Gastroesophageal sphincter (tissue), 3 donors: ENCODE measurements around the gene CTNNA2.

ENCODE experiments used
- CTCF ChIP-seq, 4 experiments: fragments of 200-600 bp in 2 of 4; fragments of 450-650 bp in 2 of 4; sonication (generic) in 1 of 4; IDR thresholded peaks; one replicate each; pipeline ENCODE4 v1.5.1; 2017 to 2019; ENCODE audit warnings: antibody characterized with exemption in 4 of 4, mild to moderate bottlenecking in 2 of 4, moderate library complexity in 2 of 4
- EP300 ChIP-seq: sonication (generic); formaldehyde crosslinking; IDR thresholded peaks from one replicate; pipeline ENCODE4 v1.6.1; 2017; ENCODE audit warnings: antibody characterized with exemption, mild to moderate bottlenecking
- POLR2A ChIP-seq, 2 donors: fragments of 450-650 bp; IDR thresholded peaks; one replicate each; pipeline ENCODE4 v1.6.1; 2017; ENCODE audit warnings: antibody characterized with exemption in 2 of 2, mild to moderate bottlenecking in 2 of 2, moderate library complexity in 1 of 2
- POLR2AphosphoS5 ChIP-seq: sonication (generic); formaldehyde crosslinking; IDR thresholded peaks from one replicate; pipeline ENCODE4 v1.6.1; 2017; ENCODE audit warnings: antibody characterized with exemption

DNA sequence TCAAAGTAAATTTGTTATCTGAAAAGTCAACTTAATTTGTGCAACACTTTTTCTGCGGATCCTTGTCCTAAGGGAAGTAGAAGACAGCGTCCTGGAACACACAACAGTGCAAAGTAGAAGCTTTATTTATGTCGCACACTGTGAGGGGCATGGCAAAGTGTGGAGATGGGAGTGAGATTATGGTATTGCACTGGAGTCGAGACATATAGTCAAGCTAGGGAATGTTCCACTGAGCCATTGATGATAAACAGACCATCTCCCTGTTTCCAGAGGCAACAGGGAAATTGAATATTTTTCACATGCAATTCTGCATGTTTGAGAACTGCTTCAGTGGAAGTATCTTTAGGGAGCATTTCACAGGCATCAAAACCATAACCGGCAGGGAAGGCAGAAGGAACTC, 745.5 kb downstream of the CTNNA2 start:
- TF ChIP-seq CTCF (IDR thresholded peaks at IDR 0.05), result no peak
- TF ChIP-seq POLR2A (IDR thresholded peaks at IDR 0.05), result no peak
- TF ChIP-seq POLR2AphosphoS5, result no peak
- no peak for TF ChIP-seq EP300
